ENCODE measurements around the gene C9orf57.

DNA sequence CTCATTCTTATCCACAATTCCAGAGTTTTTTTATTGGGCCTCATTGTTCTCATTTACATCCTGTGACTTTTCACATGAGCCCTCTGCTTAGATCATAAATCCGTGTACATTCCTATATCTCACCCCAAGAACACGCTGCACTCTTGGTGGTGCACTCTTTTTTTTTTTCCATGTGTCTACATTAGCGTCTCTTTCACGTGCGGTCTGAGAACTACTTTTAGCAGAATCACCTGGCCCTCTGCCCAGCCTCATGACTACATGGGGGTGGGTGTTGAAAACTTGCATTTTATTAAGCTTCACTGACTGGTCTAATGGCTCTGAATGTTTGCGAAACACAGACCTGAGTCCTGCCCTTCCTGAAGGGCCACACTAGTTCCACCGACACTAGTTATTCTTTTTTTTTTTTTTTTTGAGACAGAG is 18.6 kb downstream of the C9orf57 start:
- TF ChIP-seq, protein P1, sequence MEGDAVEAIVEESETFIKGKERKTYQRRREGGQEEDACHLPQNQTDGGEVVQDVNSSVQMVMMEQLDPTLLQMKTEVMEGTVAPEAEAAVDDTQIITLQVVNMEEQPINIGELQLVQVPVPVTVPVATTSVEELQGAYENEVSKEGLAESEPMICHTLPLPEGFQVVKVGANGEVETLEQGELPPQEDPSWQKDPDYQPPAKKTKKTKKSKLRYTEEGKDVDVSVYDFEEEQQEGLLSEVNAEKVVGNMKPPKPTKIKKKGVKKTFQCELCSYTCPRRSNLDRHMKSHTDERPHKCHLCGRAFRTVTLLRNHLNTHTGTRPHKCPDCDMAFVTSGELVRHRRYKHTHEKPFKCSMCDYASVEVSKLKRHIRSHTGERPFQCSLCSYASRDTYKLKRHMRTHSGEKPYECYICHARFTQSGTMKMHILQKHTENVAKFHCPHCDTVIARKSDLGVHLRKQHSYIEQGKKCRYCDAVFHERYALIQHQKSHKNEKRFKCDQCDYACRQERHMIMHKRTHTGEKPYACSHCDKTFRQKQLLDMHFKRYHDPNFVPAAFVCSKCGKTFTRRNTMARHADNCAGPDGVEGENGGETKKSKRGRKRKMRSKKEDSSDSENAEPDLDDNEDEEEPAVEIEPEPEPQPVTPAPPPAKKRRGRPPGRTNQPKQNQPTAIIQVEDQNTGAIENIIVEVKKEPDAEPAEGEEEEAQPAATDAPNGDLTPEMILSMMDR (IDR thresholded peaks at IDR 0.05), result no peak
- no peak for TF ChIP-seq POLR2A (IDR thresholded peaks at IDR 0.05)

All from lower leg skin (tissue), 3 donors.